RWPE2 (cell line): ENCODE results near the gene CCDC12.

ENCODE experiments used
- ATAC-seq: fragments of 200-7000 bp; cut with Tn5 transposase; 3 replicates; pipeline ENCODE4 v1.9.1; 2021; ENCODE audit warnings: low read depth
- DNase-seq: peaks from one replicate; pipeline ENCODE4 v3.0.0-alpha.2; 2020; ENCODE audit warnings: low spot score
- H3K27ac ChIP-seq: fragments of 450-650 bp; 2 replicates; pipeline ENCODE4 v1.5.1; 2017; ENCODE audit warnings: mild to moderate bottlenecking; ENCODE audit not compliant: poor library complexity, severe bottlenecking
- H3K27me3 ChIP-seq: fragments of 250-450 bp; sonication (Bioruptor Pico); 2 replicates; pipeline ENCODE4 v1.5.1; 2021; ENCODE audit warnings: mild to moderate bottlenecking, moderate library complexity; ENCODE audit not compliant: insufficient read depth, poor library complexity, severe bottlenecking
- H3K36me3 ChIP-seq: fragments of 250-450 bp; sonication (Bioruptor Pico); 2 replicates; pipeline ENCODE4 v1.5.1; 2020; ENCODE audit warnings: low read depth, mild to moderate bottlenecking, moderate library complexity
- H3K4me1 ChIP-seq: fragments of 250-450 bp; sonication (Bioruptor Pico); 2 replicates; pipeline ENCODE4 v1.5.1; 2021; ENCODE audit warnings: mild to moderate bottlenecking, moderate library complexity; ENCODE audit not compliant: insufficient read depth, poor library complexity, severe bottlenecking
- H3K4me3 ChIP-seq: fragments of 250-450 bp; sonication (Bioruptor Pico); 2 replicates; pipeline ENCODE4 v1.5.1; 2021; ENCODE audit warnings: mild to moderate bottlenecking, moderate library complexity; ENCODE audit not compliant: severe bottlenecking
- H3K9me3 ChIP-seq: fragments of 250-450 bp; sonication (Bioruptor Pico); 2 replicates; pipeline ENCODE4 v1.5.1; 2021; ENCODE audit warnings: mild to moderate bottlenecking, moderate library complexity; ENCODE audit not compliant: severe bottlenecking
- TF ChIP-seq, protein P1 (sequence below): fragments of 450-650 bp; IDR thresholded peaks from one replicate; pipeline ENCODE4 v1.5.1; 2017; ENCODE audit warnings: mild to moderate bottlenecking, moderate library complexity; ENCODE audit not compliant: poor library complexity, severe bottlenecking

CCDC12 gene

DNA sequence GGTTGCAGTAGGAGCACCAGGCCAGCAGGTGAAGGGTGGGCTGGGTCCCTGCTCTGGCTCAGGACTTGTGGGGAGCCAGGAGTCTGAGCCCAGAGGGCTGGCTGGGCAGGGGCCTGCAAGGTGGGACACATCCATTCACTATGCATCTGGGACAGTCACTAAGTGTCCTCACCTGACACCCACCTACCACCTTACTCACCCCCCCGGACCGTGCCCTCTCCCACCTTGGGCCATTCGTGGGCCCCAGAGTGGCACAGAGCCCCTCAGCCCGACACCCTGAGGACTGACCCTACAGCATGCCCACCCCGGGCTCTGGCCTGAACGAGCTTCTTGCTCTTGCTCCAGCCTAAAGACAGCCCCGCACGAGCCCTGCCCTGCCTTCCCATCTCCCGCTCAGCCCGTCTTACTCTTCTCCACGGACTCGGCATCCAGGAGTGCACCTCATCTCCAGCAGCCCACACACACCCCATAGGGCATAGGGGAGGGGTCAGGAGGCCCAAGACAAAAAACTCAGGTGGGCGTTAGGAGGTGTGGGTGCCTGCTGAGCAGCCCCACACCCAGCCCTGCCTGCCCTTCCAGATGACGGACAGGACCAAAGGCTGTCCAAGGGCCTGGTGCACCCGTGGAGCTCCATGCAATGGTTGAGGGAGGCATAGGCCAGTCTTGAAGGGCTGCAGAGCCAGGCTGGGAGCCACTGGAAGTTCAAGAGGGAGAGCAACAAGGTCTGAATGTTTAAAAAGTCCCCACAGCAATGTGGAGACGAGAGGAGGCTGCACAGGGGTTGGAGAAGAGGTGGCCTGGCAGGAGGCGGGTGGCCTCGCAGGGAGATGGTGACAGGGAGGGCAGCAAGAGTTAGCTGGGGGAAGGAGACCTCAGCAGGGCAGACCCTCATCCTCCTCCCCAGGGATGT, 72.0 kb downstream of the CCDC12 start:
- Histone ChIP-seq H3K9me3 (no peaks in the 10 kb centered on the region), H3K36me3 (no peaks in the 10 kb centered on the region), H3K4me1 (no peaks in the 10 kb centered on the region), H3K27me3 (no peaks in the 10 kb centered on the region), H3K4me3 (no peak overlapping the region), H3K27ac (no peak overlapping the region)
- TF ChIP-seq, protein P1, sequence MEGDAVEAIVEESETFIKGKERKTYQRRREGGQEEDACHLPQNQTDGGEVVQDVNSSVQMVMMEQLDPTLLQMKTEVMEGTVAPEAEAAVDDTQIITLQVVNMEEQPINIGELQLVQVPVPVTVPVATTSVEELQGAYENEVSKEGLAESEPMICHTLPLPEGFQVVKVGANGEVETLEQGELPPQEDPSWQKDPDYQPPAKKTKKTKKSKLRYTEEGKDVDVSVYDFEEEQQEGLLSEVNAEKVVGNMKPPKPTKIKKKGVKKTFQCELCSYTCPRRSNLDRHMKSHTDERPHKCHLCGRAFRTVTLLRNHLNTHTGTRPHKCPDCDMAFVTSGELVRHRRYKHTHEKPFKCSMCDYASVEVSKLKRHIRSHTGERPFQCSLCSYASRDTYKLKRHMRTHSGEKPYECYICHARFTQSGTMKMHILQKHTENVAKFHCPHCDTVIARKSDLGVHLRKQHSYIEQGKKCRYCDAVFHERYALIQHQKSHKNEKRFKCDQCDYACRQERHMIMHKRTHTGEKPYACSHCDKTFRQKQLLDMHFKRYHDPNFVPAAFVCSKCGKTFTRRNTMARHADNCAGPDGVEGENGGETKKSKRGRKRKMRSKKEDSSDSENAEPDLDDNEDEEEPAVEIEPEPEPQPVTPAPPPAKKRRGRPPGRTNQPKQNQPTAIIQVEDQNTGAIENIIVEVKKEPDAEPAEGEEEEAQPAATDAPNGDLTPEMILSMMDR = no peak
- no peak for ATAC-seq
- DNase-seq = peak; percentile 56

DNA sequence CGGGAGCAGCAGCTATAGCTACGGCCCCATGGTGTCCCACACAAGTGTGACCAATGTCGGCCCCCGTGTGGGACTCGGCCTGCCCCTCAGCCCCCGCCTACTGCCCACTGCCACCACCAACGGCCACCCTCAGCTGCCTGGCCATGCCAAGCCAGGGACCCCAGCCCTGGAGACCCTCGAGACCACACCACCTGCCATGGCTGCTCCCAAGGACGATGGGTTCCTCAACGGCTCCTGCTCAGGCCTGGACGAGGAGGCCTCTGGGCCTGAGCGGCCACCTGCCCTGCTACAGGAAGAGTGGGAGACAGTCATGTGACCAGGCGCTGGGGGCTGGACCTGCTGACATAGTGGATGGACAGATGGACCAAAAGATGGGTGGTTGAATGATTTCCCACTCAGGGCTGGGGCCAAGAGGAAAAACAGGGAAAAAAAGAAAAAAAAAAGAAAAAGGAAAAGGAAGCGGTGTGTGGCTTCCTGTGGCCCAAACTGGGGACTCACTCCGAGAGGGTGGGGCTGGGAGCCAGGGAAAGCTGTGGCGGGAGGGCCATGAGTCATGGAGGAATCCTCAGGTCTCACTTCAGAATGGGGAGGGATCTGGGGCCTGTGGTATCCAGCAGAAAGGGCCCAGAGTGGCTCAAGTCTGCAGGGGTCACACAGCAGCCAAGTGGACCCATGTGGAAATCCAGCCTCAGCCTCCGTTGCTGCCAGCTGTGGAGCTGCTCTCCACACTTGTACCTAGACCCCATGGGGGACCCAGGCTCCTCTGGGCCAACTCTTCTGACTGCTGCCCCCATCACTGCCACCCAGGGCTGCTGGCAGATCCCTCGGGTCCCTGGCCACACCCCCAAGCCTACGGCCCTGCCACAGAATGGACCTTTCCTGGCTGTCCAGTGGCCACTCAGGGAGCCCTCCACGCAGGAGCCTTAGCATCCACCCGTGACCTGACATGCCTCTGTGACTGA, 72.9 kb downstream of the CCDC12 start:
- Histone ChIP-seq H3K4me1 (no peaks in the 10 kb centered on the region), H3K36me3 (no peaks in the 10 kb centered on the region), H3K27ac (no peak overlapping the region), H3K9me3 (no peaks in the 10 kb centered on the region), H3K27me3 (no peaks in the 10 kb centered on the region), H3K4me3 (no peak overlapping the region)
- ATAC-seq = peak; percentile 73
- TF ChIP-seq, protein P1 = no peak
- DNase-seq = peak; percentile 72

DNA sequence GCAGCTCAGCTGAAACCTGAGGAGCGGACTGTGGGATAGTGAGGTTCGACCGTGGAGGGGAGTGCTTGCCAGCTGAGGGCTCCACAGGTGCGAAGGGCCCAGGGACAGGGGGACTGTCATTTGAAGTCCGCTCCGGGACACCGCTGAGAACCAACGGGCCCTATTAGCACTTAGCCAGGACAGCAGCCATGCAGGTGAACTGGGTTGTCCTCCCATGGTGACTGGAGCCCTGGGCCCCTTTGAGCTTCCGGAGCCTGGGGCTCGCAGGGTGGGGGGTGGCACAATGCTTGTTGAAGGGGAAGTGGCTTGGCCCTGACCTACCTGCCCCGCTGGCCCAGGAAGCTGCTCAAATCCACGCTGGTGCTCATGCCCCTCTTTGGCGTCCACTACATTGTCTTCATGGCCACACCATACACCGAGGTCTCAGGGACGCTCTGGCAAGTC, 74.3 kb downstream of the CCDC12 start:
- H3K27me3 ChIP-seq = no peaks in the 10 kb centered on the region
- no peaks in the 10 kb centered on the region for H3K4me1 ChIP-seq
- H3K36me3 ChIP-seq = no peaks in the 10 kb centered on the region
- DNase-seq (peak; percentile 53), ATAC-seq (no peak)
- H3K27ac ChIP-seq = no peak overlapping the region
- no peak overlapping the region for H3K4me3 ChIP-seq
- TF ChIP-seq, protein P1 = no peak
- H3K9me3 ChIP-seq = no peaks in the 10 kb centered on the region

DNA sequence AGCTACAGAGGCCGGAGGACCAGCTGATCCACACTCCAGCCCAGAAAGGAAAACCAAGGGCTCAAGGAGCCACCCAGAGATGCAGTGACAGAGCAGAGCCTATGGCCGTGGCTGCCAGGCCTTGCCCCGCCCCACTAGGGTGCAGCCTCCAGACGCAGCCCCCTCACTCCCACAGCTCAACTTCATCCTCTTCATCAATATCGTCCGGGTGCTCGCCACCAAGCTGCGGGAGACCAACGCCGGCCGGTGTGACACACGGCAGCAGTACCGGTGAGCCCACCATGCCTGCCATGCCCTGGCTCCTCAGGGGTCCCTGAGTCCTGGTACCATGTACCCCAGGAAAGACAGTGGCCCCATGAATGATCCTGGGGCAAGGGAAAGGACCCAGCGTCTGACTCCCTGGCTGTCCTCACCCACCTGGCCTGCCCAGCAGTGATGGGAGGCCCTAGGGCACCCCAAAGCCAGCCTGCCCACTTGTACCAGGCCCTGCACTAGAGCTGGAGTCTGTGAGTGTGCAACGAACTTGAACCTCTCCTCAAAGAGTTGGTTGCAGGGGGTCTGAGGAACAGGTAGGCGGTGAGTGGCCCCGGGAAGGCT, 74.9 kb downstream of the CCDC12 start:
- TF ChIP-seq, protein P1 = no peak
- Histone ChIP-seq H3K27ac (no peak overlapping the region), H3K4me3 (no peak overlapping the region), H3K36me3 (no peaks in the 10 kb centered on the region), H3K9me3 (no peaks in the 10 kb centered on the region), H3K4me1 (no peaks in the 10 kb centered on the region), H3K27me3 (no peaks in the 10 kb centered on the region)
- DNase-seq (peak; percentile 49), ATAC-seq (no peak)
